Caco-2 (cell line): ENCODE data around the gene EPDR1. TPM values are rescaled to one million over a fixed set of nuclear protein-coding genes. Genes with fewer than 3 reads are reported as not detected.

Source experiments
- BruUV-seq: library from RNA; stranded (reverse); fragments of 400-500 nt; replicated peaks from 2 replicates; lab custom pipeline; 2021; lab: Mats Ljungman, UMichigan
- CTCF ChIA-PET: fragments of 300-600 bp; sonication (Branson Sonifier 250); formaldehyde crosslinking; loops from one replicate; lab custom pipeline; 2022; ENCODE audit warnings: antibody characterized with exemption; lab: Charles Lee
- POLR2A ChIA-PET: fragments of 300-600 bp; sonication (Branson Sonifier 250); formaldehyde crosslinking; loops from one replicate; lab custom pipeline; 2022; ENCODE audit warnings: antibody characterized with exemption; lab: Charles Lee
- DNase-seq, 2 experiments: peaks; one replicate each; pipeline versions ENCODE4 v3.0.0 to v3.0.0-alpha.2; 2020 to 2022
- H3K27me3 ChIP-seq: replicated peaks from 2 replicates; pipeline ENCODE4 v1.6.0; 2011; ENCODE audit warnings: low read length; ENCODE audit not compliant: control insufficient read depth, insufficient read depth
- H3K36me3 ChIP-seq: 2 replicates; pipeline ENCODE4 v1.5.1; 2011; ENCODE audit warnings: low read length; ENCODE audit not compliant: control insufficient read depth, insufficient read depth
- H3K4me1 ChIP-seq: fragments of 250-450 bp; sonication (Bioruptor Pico); 2 replicates; pipeline ENCODE4 v1.5.1; 2020; ENCODE audit warnings: mild to moderate bottlenecking
- H3K4me3 ChIP-seq: 2 replicates; pipeline ENCODE4 v1.5.1; 2011; ENCODE audit warnings: low read depth, mild to moderate bottlenecking, control low read depth, low read length
- H3K9me3 ChIP-seq: fragments of 250-450 bp; sonication (Bioruptor Pico); 2 replicates; pipeline ENCODE4 v1.5.1; 2020; ENCODE audit warnings: mild to moderate bottlenecking, moderate library complexity
- H3K27ac Mint-ChIP-seq: one replicate; pipeline ENCODE4 v1.8.0; 2022; ENCODE audit warnings: mixed read lengths; ENCODE audit not compliant: unreplicated experiment
- H3K27me3 Mint-ChIP-seq: one replicate; pipeline ENCODE4 v1.8.0; 2022; ENCODE audit warnings: mixed read lengths; ENCODE audit not compliant: insufficient read depth, unreplicated experiment
- H3K36me3 Mint-ChIP-seq: one replicate; pipeline ENCODE4 v1.8.0; 2022; ENCODE audit warnings: mild to moderate bottlenecking, mixed read lengths; ENCODE audit not compliant: insufficient read depth, unreplicated experiment
- H3K4me1 Mint-ChIP-seq: one replicate; pipeline ENCODE4 v1.8.0; 2022; ENCODE audit warnings: low read depth, mixed read lengths; ENCODE audit not compliant: unreplicated experiment
- H3K4me3 Mint-ChIP-seq: one replicate; pipeline ENCODE4 v1.8.0; 2022; ENCODE audit warnings: mild to moderate bottlenecking, moderate library complexity, mixed read lengths; ENCODE audit not compliant: unreplicated experiment
- H3K9me3 Mint-ChIP-seq: one replicate; pipeline ENCODE4 v1.8.0; 2022; ENCODE audit warnings: mixed read lengths; ENCODE audit not compliant: unreplicated experiment
- CTCF ChIP-seq, 2 experiments: fragments of 200-600 bp in 1 of 2; IDR thresholded peaks; 1 replicate in 1 of 2; 2 replicates in 1 of 2; pipeline versions ENCODE4 v1.5.1 to v1.8.0; 2011 to 2022; ENCODE audit warnings: antibody characterized with exemption in 1 of 2, control low read depth in 1 of 2, inconsistent platforms in 1 of 2, low read depth in 1 of 2, low read length in 1 of 2, mild to moderate bottlenecking in 1 of 2, moderate library complexity in 1 of 2; ENCODE audit not compliant: insufficient read depth in 1 of 2, severe bottlenecking in 1 of 2, unreplicated experiment in 1 of 2
- intact Hi-C: fragments of 100-400 bp; cut with micrococcal nuclease; formaldehyde crosslinking; loops from one replicate; pipeline ENCODE4 v1.10.0; 2022; ENCODE audit not compliant: unreplicated experiment
- total RNA-seq: library from RNA; stranded (reverse); gene quantifications from 2 replicates; pipeline ENCODE4 v1.2.3, GENCODE V29; 2022

The EPDR1 gene
- total RNA-seq, 1 experiment from 2014 or later = 0.25 TPM

- no peaks in the 10 kb centered on the region for H3K9me3 Mint-ChIP-seq
- H3K4me1 ChIP-seq = no peaks in the 10 kb centered on the region
- no peaks in the 10 kb centered on the region for H3K9me3 ChIP-seq
- H3K4me1 Mint-ChIP-seq = no peaks in the 10 kb centered on the region
- H3K4me3 Mint-ChIP-seq = no peak overlapping the region
- no peaks in the 10 kb centered on the region for H3K27me3 ChIP-seq
- no peak for DNase-seq
- no peak for TF ChIP-seq CTCF (IDR thresholded peaks at IDR 0.05; ENCODE audit: insufficient read depth in 1 of 2, low read depth in 1 of 2, low read length in 1 of 2, severe bottlenecking in 1 of 2, unreplicated experiment in 1 of 2)
- ChIA-PET CTCF (no interaction called here), POLR2A (no interaction called here)
- H3K36me3 Mint-ChIP-seq = no peaks in the 10 kb centered on the region
- intact Hi-C loops = no loop called here
- H3K4me3 ChIP-seq = no peak overlapping the region
- H3K27ac Mint-ChIP-seq = no peak overlapping the region
- H3K36me3 ChIP-seq = no peaks in the 10 kb centered on the region
- peaks cover 2% of the 10 kb centered on the region for H3K27me3 Mint-ChIP-seq
- no TSS peak for BruUV-seq
These were observed 53.5 kb downstream of the EPDR1 start for GRCh38 chr7:37973915-37974314.

DNA sequence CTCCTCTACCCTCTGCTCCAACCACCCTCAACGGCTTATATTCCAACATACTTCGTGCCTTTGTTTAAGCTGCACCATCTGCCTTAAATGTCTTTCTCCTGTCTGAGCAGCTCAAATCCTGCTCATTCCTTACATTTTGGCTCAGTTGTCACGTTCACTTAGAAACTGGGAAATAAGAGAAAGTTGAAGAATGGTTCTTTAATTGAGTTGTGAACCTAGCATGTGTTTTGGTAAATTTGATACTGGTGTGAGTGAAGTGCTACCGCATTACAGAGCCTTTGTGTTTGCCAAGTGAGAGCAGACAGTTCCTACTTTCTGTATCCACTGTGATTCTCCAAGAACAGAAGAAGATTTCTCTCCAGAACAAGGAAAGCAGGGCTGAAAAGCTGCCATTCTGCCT, 54.3 kb downstream of the EPDR1 start:
- H3K27me3 ChIP-seq = no peaks in the 10 kb centered on the region
- ChIA-PET POLR2A (no interaction called here), CTCF (no interaction called here)
- Mint-ChIP-seq H3K9me3 (no peaks in the 10 kb centered on the region), H3K36me3 (no peaks in the 10 kb centered on the region), H3K4me3 (no peak overlapping the region), H3K27ac (no peak overlapping the region), H3K27me3 (peaks cover 2% of the 10 kb centered on the region), H3K4me1 (no peaks in the 10 kb centered on the region)
- no peak for DNase-seq
- intact Hi-C loops = no loop called here
- no TSS peak for BruUV-seq
- no peak overlapping the region for H3K4me3 ChIP-seq
- H3K9me3 ChIP-seq = no peaks in the 10 kb centered on the region
- H3K36me3 ChIP-seq = no peaks in the 10 kb centered on the region
- no peaks in the 10 kb centered on the region for H3K4me1 ChIP-seq
- no peak for TF ChIP-seq CTCF (IDR thresholded peaks at IDR 0.05; ENCODE audit: insufficient read depth in 1 of 2, low read depth in 1 of 2, low read length in 1 of 2, severe bottlenecking in 1 of 2, unreplicated experiment in 1 of 2)

DNA sequence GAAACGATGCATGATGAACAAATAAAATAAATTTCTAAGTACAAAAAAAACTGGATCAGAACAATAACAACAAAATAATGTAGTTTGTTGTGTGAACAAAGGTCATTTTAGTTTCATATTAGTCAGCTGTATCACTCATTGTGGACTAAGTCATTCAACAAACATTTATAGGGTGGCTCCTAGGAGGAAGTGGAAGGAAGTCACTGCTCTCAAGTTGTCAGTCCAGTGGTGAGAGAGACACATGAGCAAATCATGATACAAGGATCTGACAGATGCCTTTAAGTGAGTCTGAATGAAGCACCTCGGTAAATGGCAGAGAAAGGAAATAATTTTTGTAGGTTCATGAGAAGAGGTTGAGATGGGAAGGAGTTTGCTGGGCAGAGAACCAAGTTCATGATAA, 56.8 kb downstream of the EPDR1 start:
- intact Hi-C loops = no loop called here
- Histone ChIP-seq H3K36me3 (no peaks in the 10 kb centered on the region), H3K4me1 (no peaks in the 10 kb centered on the region), H3K4me3 (no peak overlapping the region), H3K27me3 (no peaks in the 10 kb centered on the region), H3K9me3 (no peaks in the 10 kb centered on the region)
- Mint-ChIP-seq H3K36me3 (no peaks in the 10 kb centered on the region), H3K9me3 (no peaks in the 10 kb centered on the region), H3K27me3 (peaks cover under 1% of the 10 kb centered on the region), H3K4me3 (no peak overlapping the region), H3K27ac (no peak overlapping the region), H3K4me1 (no peaks in the 10 kb centered on the region)
- no TSS peak for BruUV-seq
- no peak for DNase-seq
- POLR2A ChIA-PET = no interaction called here
- TF ChIP-seq CTCF (IDR thresholded peaks at IDR 0.05; ENCODE audit: insufficient read depth in 1 of 2, low read depth in 1 of 2, low read length in 1 of 2, severe bottlenecking in 1 of 2, unreplicated experiment in 1 of 2) = no peak
- CTCF ChIA-PET = no interaction called here
